HepG2 (cell line): ENCODE results near the gene KHK. TPM values are rescaled to one million over a fixed set of nuclear protein-coding genes. Genes with fewer than 3 reads are reported as not detected.
A peak's percentile ranks its signal among the peaks of the same experiment; 100 is the strongest.
"Not testable (repeated sequence)": the region's sequence is repeated elsewhere in the genome, so short reads cannot be mapped to it uniquely, and the experiment has no call there.

Experiments
- ATAC-seq: fragments of 200-7000 bp; cut with Tn5 transposase; 3 replicates; pipeline ENCODE4 v1.9.1; 2020; ENCODE audit warnings: mild to moderate bottlenecking, moderate library complexity
- BruUV-seq: library from RNA; stranded (reverse); fragments of 400-500 nt; replicated peaks from 2 replicates; lab custom pipeline; 2021; lab: Mats Ljungman, UMichigan
- CTCF ChIA-PET: fragments of 300-600 bp; formaldehyde crosslinking; extraction: SDS; loops from one replicate; lab custom pipeline; 2021; ENCODE audit warnings: low total read pairs, inconsistent platforms, low intra/inter-chr PET ratio; lab: Yijun Ruan, JAX
- POLR2A ChIA-PET: fragments of 350-600 bp; sonication (Branson Sonifier 250); formaldehyde crosslinking; loops from one replicate; lab custom pipeline; 2020; ENCODE audit warnings: antibody characterized with exemption, inconsistent platforms; lab: Yijun Ruan, JAX
- DNase-seq: peaks from one replicate; pipeline ENCODE4 v3.0.0-alpha.2; 2015; ENCODE audit warnings: low spot score
- FAIRE-seq: peaks from 3 replicates; lab custom pipeline; 2011; peaks lifted over from hg19 to GRCh38; lab: Jason Lieb, UNC
- H2AFZ ChIP-seq: one replicate; pipeline ENCODE4 v1.6.1; 2011; ENCODE audit warnings: low read length, inconsistent platforms
- H3K27ac ChIP-seq: fragments of 300-600 bp; 3 replicates; pipeline ENCODE4 v1.8.0; 2011; ENCODE audit warnings: mixed run types, mild to moderate bottlenecking, mixed read lengths, low read length, inconsistent platforms; ENCODE audit not compliant: insufficient read depth; ENCODE audit errors: extremely low read length
- H3K27me3 ChIP-seq, 2 experiments: fragments of 200-600 bp in 1 of 2; 2 replicates in 1 of 2; 3 replicates in 1 of 2; pipeline versions ENCODE4 v1.6.0 to v1.8.0; 2011; ENCODE audit warnings: low read length in 2 of 2, mild to moderate bottlenecking in 2 of 2, moderate library complexity in 2 of 2, inconsistent platforms in 1 of 2; ENCODE audit not compliant: insufficient read depth in 2 of 2, control insufficient read depth in 1 of 2
- H3K36me3 ChIP-seq, 2 experiments: fragments of 200-600 bp in 1 of 2; replicated peaks in 1 of 2; 2 replicates in 1 of 2; 3 replicates in 1 of 2; pipeline versions ENCODE4 v1.5.1 to v1.8.0; 2011; ENCODE audit warnings: low read length in 2 of 2, inconsistent platforms in 1 of 2; ENCODE audit not compliant: insufficient read depth in 2 of 2, control insufficient read depth in 1 of 2
- H3K4me1 ChIP-seq: 2 replicates; pipeline ENCODE4 v1.5.1; 2012; ENCODE audit warnings: low read length, inconsistent platforms; ENCODE audit not compliant: insufficient read depth
- H3K4me2 ChIP-seq: 2 replicates; pipeline ENCODE4 v1.6.0; 2011; ENCODE audit warnings: low read depth, low read length, inconsistent platforms
- H3K4me3 ChIP-seq, 3 experiments: fragments of 200-600 bp in 1 of 3; sonication (generic), shearing (Covaris generic) in 1 of 3; replicated peaks in 1 of 3; 2 replicates each; pipeline ENCODE4 v1.5.1; 2011 to 2016; ENCODE audit warnings: low read length in 3 of 3, inconsistent platforms in 2 of 3, low read depth in 2 of 3, mild to moderate bottlenecking in 2 of 3, control low read depth in 1 of 3, mixed read lengths in 1 of 3; ENCODE audit not compliant: insufficient read depth in 1 of 3
- H3K79me2 ChIP-seq: one replicate; pipeline ENCODE4 v1.6.1; 2011; ENCODE audit warnings: low read length, inconsistent platforms; ENCODE audit not compliant: insufficient read depth
- H3K9ac ChIP-seq: 2 replicates; pipeline ENCODE4 v1.6.0; 2011; ENCODE audit warnings: mild to moderate bottlenecking, low read depth, low read length, inconsistent platforms; ENCODE audit not compliant: insufficient read depth
- H3K9me3 ChIP-seq: 2 replicates; pipeline ENCODE4 v1.5.1; 2012; ENCODE audit warnings: mild to moderate bottlenecking, low read length
- H4K20me1 ChIP-seq: 2 replicates; pipeline ENCODE4 v1.6.0; 2011; ENCODE audit warnings: inconsistent platforms, mild to moderate bottlenecking, low read length, moderate library complexity; ENCODE audit not compliant: insufficient read depth
- CAMTA2 ChIP-seq: sonication (generic); formaldehyde crosslinking; IDR thresholded peaks from 2 replicates; pipeline ENCODE4 v1.4.0; 2020; ENCODE audit warnings: mild to moderate bottlenecking, missing genetic modification reagents, borderline replicate concordance
- CREB1 ChIP-seq, 2 experiments: fragments of 450-650 bp in 1 of 2; IDR thresholded peaks; 2 replicates each; pipeline ENCODE4 v1.6.1; 2016 to 2017; ENCODE audit warnings: control low read depth in 1 of 2, mild to moderate bottlenecking in 1 of 2, missing compliant biosample characterization in 1 of 2, missing genetic modification characterization in 1 of 2
- HMG20A ChIP-seq: IDR thresholded peaks from 2 replicates; pipeline ENCODE4 v1.6.1; 2016; ENCODE audit warnings: borderline replicate concordance
- KDM5A ChIP-seq: fragments of 200-600 bp; sonication (generic); IDR thresholded peaks from 2 replicates; pipeline ENCODE4 v1.7.0; 2018; ENCODE audit warnings: antibody characterized with exemption, mild to moderate bottlenecking, low read length, borderline replicate concordance
- NAIF1 ChIP-seq: sonication (generic); formaldehyde crosslinking; IDR thresholded peaks from 2 replicates; pipeline ENCODE4 v1.5.0; 2020; ENCODE audit warnings: mild to moderate bottlenecking, missing genetic modification reagents, borderline replicate concordance
- NFE2L2 ChIP-seq: fragments of 150-350 bp; IDR thresholded peaks from 2 replicates; pipeline ENCODE4 v1.6.1; 2014; ENCODE audit warnings: low read length
- TCF7L2 ChIP-seq: IDR thresholded peaks from 2 replicates; pipeline ENCODE4 v1.6.1; 2011; ENCODE audit warnings: mild to moderate bottlenecking, low read depth, low read length, moderate library complexity
- ZNF282 ChIP-seq: fragments of 450-650 bp; IDR thresholded peaks from 2 replicates; pipeline ENCODE4 v1.6.1; 2018; ENCODE audit not compliant: partially characterized antibody
- ZNF292 ChIP-seq: sonication (generic); formaldehyde crosslinking; IDR thresholded peaks from 2 replicates; pipeline ENCODE4 v1.8.1; 2022; ENCODE audit warnings: mild to moderate bottlenecking, low read depth, missing genetic modification reagents, borderline replicate concordance
- ZNF460 ChIP-seq: sonication (generic); formaldehyde crosslinking; IDR thresholded peaks from 2 replicates; pipeline ENCODE4 v1.5.1; 2020; ENCODE audit warnings: missing genetic modification reagents, mild to moderate bottlenecking, borderline replicate concordance
- ZNF615 ChIP-seq: sonication (generic); formaldehyde crosslinking; IDR thresholded peaks from 2 replicates; pipeline ENCODE4 v1.5.0; 2020; ENCODE audit warnings: mild to moderate bottlenecking, missing genetic modification reagents, borderline replicate concordance
- ZNF720 ChIP-seq: sonication (generic); formaldehyde crosslinking; IDR thresholded peaks from 2 replicates; pipeline ENCODE4 v1.4.0; 2020; ENCODE audit warnings: missing genetic modification reagents
- WGBS: methylation state at CpG from one replicate; pipeline ENCODE4 v1.1.6; 2017; ENCODE audit warnings: low lambda C conversion rate; 5-methylcytosine and 5-hydroxymethylcytosine counted together
- in situ Hi-C: cut with HindIII; loops from 2 replicates; pipeline ENCODE4 v1.10.0; 2017; ENCODE audit warnings: low pct_unique_long_range_greater_than_20kb; ENCODE audit not compliant: extremely low pct_ligation_motif_present
- intact Hi-C: fragments of 100-400 bp; cut with micrococcal nuclease; formaldehyde crosslinking; loops from one replicate; pipeline ENCODE4 v1.10.0; 2022; ENCODE audit not compliant: unreplicated experiment
- polyA plus RNA-seq, 8 experiments: library from polyadenylated mRNA; depleted of rRNA in 3 of 8; stranded (reverse) in 7 of 8; unstranded in 1 of 8; fragments of >200 nt; fragmentation: Illumina TruSeq in 4 of 8; extraction: Trizol in 4 of 8; gene quantifications; 2 replicates each; pipeline versions ENCODE4 v1.2.1 to v1.2.3, GENCODE V29; 2011 to 2016; ENCODE audit warnings: low read depth in 4 of 8, missing spikeins in 1 of 8, mixed read lengths in 1 of 8; ENCODE audit not compliant: insufficient read depth in 1 of 8
- total RNA-seq, 5 experiments: library from RNA; depleted of rRNA; stranded (reverse); fragments of >200 nt; fragmentation: Illumina TruSeq; extraction: Trizol; gene quantifications; 2 replicates each; pipeline ENCODE4 v1.2.3, GENCODE V29; 2016; ENCODE audit warnings: low read depth in 1 of 5
- TF ChIP-seq, protein P1 (sequence below): sonication (generic); formaldehyde crosslinking; IDR thresholded peaks from 2 replicates; pipeline ENCODE4 v1.5.0; 2020; ENCODE audit warnings: mild to moderate bottlenecking, missing genetic modification reagents
- TF ChIP-seq, protein P2 (sequence below): sonication (generic); formaldehyde crosslinking; IDR thresholded peaks from 2 replicates; pipeline ENCODE4 v1.4.0; 2020; ENCODE audit warnings: mild to moderate bottlenecking, missing genetic modification reagents
- TF ChIP-seq, protein P3 (sequence below), 2 experiments: fragments of 450-650 bp in 1 of 2; sonication (generic) in 1 of 2; formaldehyde crosslinking; IDR thresholded peaks; 2 replicates each; pipeline versions ENCODE4 v1.5.0 to v1.8.0; 2020 to 2022; ENCODE audit warnings: mild to moderate bottlenecking in 1 of 2, missing genetic modification reagents in 1 of 2

KHK gene
- total and polyA plus RNA-seq, 2 of the 13 experiments (the other 11 are each of a cell fraction or from before 2014, with no cell fraction given): 40.9 to 99.2 TPM

DNA sequence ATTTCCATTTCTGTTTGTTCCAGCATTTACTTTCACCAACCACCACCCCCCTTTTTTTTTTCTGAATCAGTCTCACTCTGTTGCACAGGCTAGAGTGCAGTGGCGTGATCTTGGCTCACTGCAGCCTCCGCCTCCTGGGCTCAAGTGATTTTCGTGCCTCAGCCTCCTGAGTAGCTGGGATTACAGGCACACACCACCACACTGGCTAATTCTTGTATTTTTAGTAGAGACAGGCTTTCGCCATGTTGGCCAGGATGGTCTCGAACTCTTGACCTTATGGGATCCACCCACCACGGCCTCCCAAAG is 11.1 kb upstream of the KHK start:
- H3K36me3 ChIP-seq, H2AFZ ChIP-seq, BruUV-seq, DNase-seq, H4K20me1 ChIP-seq, H3K27ac ChIP-seq, H3K79me2 ChIP-seq, CTCF ChIA-PET, FAIRE-seq, intact Hi-C loops, ATAC-seq, H3K9me3 ChIP-seq, H3K9ac ChIP-seq, in situ Hi-C loops: not testable (repeated sequence)
- Histone ChIP-seq H3K4me2 (peak overlapping the region; percentile 49), H3K4me3 (0 out of 6 replicates have a peak overlapping the region, but pooled peaks of 1 of the 3 experiments have one; percentile 20), H3K27me3 (peaks cover 0 to 16% of the 10 kb centered on the region in 2 experiments; a peak in 2 of 5 replicates), H3K4me1 (peaks cover 80% of the 10 kb centered on the region)
- 47% methylated on average over 6 of the region's 6 CpGs for WGBS
- POLR2A ChIA-PET: interaction anchor here (2.4 kb wide), 1 partner anchor 24 kb away, joined by 9 read pairs; the partner anchor contains the start of gene AGBL5
- TF ChIP-seq, protein P1, sequence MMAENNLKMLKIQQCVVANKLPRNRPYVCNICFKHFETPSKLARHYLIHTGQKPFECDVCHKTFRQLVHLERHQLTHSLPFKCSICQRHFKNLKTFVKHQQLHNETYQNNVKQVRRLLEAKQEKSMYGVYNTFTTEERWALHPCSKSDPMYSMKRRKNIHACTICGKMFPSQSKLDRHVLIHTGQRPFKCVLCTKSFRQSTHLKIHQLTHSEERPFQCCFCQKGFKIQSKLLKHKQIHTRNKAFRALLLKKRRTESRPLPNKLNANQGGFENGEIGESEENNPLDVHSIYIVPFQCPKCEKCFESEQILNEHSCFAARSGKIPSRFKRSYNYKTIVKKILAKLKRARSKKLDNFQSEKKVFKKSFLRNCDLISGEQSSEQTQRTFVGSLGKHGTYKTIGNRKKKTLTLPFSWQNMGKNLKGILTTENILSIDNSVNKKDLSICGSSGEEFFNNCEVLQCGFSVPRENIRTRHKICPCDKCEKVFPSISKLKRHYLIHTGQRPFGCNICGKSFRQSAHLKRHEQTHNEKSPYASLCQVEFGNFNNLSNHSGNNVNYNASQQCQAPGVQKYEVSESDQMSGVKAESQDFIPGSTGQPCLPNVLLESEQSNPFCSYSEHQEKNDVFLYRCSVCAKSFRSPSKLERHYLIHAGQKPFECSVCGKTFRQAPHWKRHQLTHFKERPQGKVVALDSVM (CRISPR knock-in tag): peak; percentile 29; the same call in 1 of the 2 replicates
- 0 out of 2 replicates have a peak, but pooled peaks have one; percentile 35 for TF ChIP-seq ZNF615 (CRISPR knock-in tag)
- peak; percentile 67 for TF ChIP-seq ZNF460
- TF ChIP-seq ZNF292: 0 out of 2 replicates have a peak, but pooled peaks have one; percentile 54
- TF ChIP-seq, all 625 proteins: peak for 4; not testable (repeated sequence) for 621

DNA sequence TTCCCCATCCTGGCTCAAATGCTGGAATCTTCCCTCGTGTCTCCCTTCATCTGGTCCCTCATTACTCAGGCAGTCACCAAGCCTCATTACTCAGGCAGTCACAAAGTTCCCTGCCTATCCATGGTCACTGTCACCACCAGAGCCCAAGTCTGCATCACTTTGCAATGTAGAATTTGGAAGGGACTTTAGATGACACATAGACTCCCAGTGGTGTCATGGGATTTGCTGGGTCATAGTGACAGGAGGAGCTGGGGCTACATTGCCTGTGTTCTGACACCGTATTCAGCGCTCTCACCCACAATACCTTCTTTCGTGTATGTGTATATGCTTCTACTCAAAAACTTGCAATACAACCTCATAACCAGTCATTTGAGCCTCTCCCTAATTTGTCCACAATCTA is 10.2 kb upstream of the KHK start:
- H3K27me3 ChIP-seq: peaks cover 0 to 16% of the 10 kb centered on the region in 2 experiments; a peak in 2 of 5 replicates
- H3K9me3 ChIP-seq: no peaks in the 10 kb centered on the region
- no peaks in the 10 kb centered on the region for H3K36me3 ChIP-seq
- H3K9ac ChIP-seq: no peak overlapping the region
- CTCF ChIA-PET: no interaction called here
- no peak overlapping the region for H3K4me3 ChIP-seq
- H2AFZ ChIP-seq: peak overlapping the region; percentile 4
- H3K4me1 ChIP-seq: peaks cover 87% of the 10 kb centered on the region
- BruUV-seq: no TSS peak
- H3K27ac ChIP-seq: no peak overlapping the region
- in situ Hi-C loops: no loop called here
- DNase-seq (no peak), ATAC-seq (no peak), FAIRE-seq (peak; percentile 15)
- POLR2A ChIA-PET: interaction anchor here (0.9 to 1.5 kb wide), 4 partner anchors 11 to 41 kb away, joined by 3 to 5 read pairs (median 3); no protein-coding TSS in a partner anchor
- peaks cover 1% of the 10 kb centered on the region for H3K79me2 ChIP-seq
- intact Hi-C loops: no loop called here
- H3K4me2 ChIP-seq: peak overlapping the region; percentile 49; the same call in 1 of the 2 replicates
- H4K20me1 ChIP-seq: no peaks in the 10 kb centered on the region
- WGBS: 39% methylated on average over 4 of the region's 4 CpGs
- TF ChIP-seq ZNF282 (no peak), NAIF1 (CRISPR knock-in tag) (no peak), HMG20A (CRISPR knock-in tag) (no peak), CREB1 (IDR thresholded peaks at IDR 0.05) (peak; percentile 38; the same call in 1 of the 2 replicates), CREB1 (CRISPR knock-in tag; IDR thresholded peaks at IDR 0.05) (no peak), KDM5A (no peak), TCF7L2 (no peak), ZNF720 (CRISPR knock-in tag) (no peak), NFE2L2 (peak; percentile 53; the same call in 1 of the 2 replicates), CAMTA2 (CRISPR knock-in tag) (no peak)
- TF ChIP-seq, protein P2, sequence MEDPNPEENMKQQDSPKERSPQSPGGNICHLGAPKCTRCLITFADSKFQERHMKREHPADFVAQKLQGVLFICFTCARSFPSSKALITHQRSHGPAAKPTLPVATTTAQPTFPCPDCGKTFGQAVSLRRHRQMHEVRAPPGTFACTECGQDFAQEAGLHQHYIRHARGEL (CRISPR knock-in tag): no peak
- TF ChIP-seq, protein P3, sequence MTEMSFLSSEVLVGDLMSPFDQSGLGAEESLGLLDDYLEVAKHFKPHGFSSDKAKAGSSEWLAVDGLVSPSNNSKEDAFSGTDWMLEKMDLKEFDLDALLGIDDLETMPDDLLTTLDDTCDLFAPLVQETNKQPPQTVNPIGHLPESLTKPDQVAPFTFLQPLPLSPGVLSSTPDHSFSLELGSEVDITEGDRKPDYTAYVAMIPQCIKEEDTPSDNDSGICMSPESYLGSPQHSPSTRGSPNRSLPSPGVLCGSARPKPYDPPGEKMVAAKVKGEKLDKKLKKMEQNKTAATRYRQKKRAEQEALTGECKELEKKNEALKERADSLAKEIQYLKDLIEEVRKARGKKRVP (CRISPR knock-in tag; IDR thresholded peaks at IDR 0.05): 0 out of 4 replicates have a peak, but pooled peaks of 1 of the 2 experiments have one; percentile 16
